ENCODE results near the gene KLK4. TPM values are rescaled to one million over a fixed set of nuclear protein-coding genes. Genes with fewer than 3 reads are reported as not detected.
A peak's percentile ranks its signal among the peaks of the same experiment; 100 is the strongest.

Gene KLK4
- total RNA-seq, 3 donors from 2014 or later = 1.1 to 3.4 (median 1.4) TPM

GRCh38 chr19:50932018-50932689 lies 21.0 kb upstream of the KLK4 start:
- Histone ChIP-seq H3K4me3 (no peak overlapping the region), H3K9me3 (no peaks in the 10 kb centered on the region), H3K4me1 (ENCODE audit: low read depth) (no peaks in the 10 kb centered on the region), H3K36me3 (ENCODE audit: low read depth) (no peaks in the 10 kb centered on the region)
- peak; percentile 60 for ATAC-seq
- no peak for TF ChIP-seq CTCF (IDR thresholded peaks at IDR 0.05)
- intact Hi-C loops (cut with DNase I, micrococcal nuclease) = no loop called here
- DNase-seq = no peak

GRCh38 chr19:50931023-50931422 lies 19.8 kb upstream of the KLK4 start:
- Histone ChIP-seq H3K4me3 (no peak overlapping the region), H3K9me3 (no peaks in the 10 kb centered on the region), H3K4me1 (ENCODE audit: low read depth) (no peaks in the 10 kb centered on the region), H3K36me3 (ENCODE audit: low read depth) (no peaks in the 10 kb centered on the region)
- ATAC-seq = no peak
- TF ChIP-seq CTCF (IDR thresholded peaks at IDR 0.05) = no peak
- intact Hi-C loops (cut with DNase I, micrococcal nuclease) = no loop called here
- no peak for DNase-seq

GRCh38 chr19:50928831-50929230 lies 17.6 kb upstream of the KLK4 start:
- no peak overlapping the region for H3K4me3 ChIP-seq
- DNase-seq (no peak), ATAC-seq (peak; percentile 40)
- no peaks in the 10 kb centered on the region for H3K36me3 ChIP-seq (ENCODE audit: low read depth)
- H3K4me1 ChIP-seq (ENCODE audit: low read depth) = no peaks in the 10 kb centered on the region
- intact Hi-C loops (cut with DNase I, micrococcal nuclease) = no loop called here
- no peak for TF ChIP-seq CTCF (IDR thresholded peaks at IDR 0.05)
- H3K9me3 ChIP-seq = no peaks in the 10 kb centered on the region

GRCh38 chr19:50926144-50926543 lies 14.9 kb upstream of the KLK4 start:
- no peaks in the 10 kb centered on the region for H3K36me3 ChIP-seq (ENCODE audit: low read depth)
- H3K4me1 ChIP-seq (ENCODE audit: low read depth) = no peaks in the 10 kb centered on the region
- TF ChIP-seq CTCF (IDR thresholded peaks at IDR 0.05) = no peak
- DNase-seq (no peak), ATAC-seq (no peak)
- no peak overlapping the region for H3K4me3 ChIP-seq
- intact Hi-C loops (cut with DNase I, micrococcal nuclease) = no loop called here
- H3K9me3 ChIP-seq = no peaks in the 10 kb centered on the region

- intact Hi-C loops (cut with DNase I, micrococcal nuclease) = no loop called here
- Histone ChIP-seq H3K4me1 (ENCODE audit: low read depth) (no peaks in the 10 kb centered on the region), H3K9me3 (no peaks in the 10 kb centered on the region), H3K36me3 (ENCODE audit: low read depth) (no peaks in the 10 kb centered on the region), H3K4me3 (no peak overlapping the region)
- ATAC-seq (no peak), DNase-seq (no peak)
- no peak for TF ChIP-seq CTCF (IDR thresholded peaks at IDR 0.05)
These were observed 14.5 kb upstream of the KLK4 start for GRCh38 chr19:50925734-50926133.

- TF ChIP-seq CTCF (IDR thresholded peaks at IDR 0.05) = no peak
- no peak overlapping the region for H3K4me3 ChIP-seq
- H3K4me1 ChIP-seq (ENCODE audit: low read depth) = no peaks in the 10 kb centered on the region
- no peaks in the 10 kb centered on the region for H3K9me3 ChIP-seq
- no peaks in the 10 kb centered on the region for H3K36me3 ChIP-seq (ENCODE audit: low read depth)
- DNase-seq (no peak), ATAC-seq (no peak)
- intact Hi-C loops (cut with DNase I, micrococcal nuclease) = no loop called here
These were observed 13.4 kb upstream of the KLK4 start for GRCh38 chr19:50924586-50924985.

Data from mucosa of descending colon (tissue), 3 donors.